Activated T-helper 1 cell treated with Interleukin-2 at 50 U/mL for 16 hours (primary cell): ENCODE results near the gene AMBP.

Source experiments
- DNase-seq: peaks from one replicate; pipeline ENCODE4 v3.0.0-alpha.2; 2020; ENCODE audit warnings: low read depth

Gene AMBP

DNA sequence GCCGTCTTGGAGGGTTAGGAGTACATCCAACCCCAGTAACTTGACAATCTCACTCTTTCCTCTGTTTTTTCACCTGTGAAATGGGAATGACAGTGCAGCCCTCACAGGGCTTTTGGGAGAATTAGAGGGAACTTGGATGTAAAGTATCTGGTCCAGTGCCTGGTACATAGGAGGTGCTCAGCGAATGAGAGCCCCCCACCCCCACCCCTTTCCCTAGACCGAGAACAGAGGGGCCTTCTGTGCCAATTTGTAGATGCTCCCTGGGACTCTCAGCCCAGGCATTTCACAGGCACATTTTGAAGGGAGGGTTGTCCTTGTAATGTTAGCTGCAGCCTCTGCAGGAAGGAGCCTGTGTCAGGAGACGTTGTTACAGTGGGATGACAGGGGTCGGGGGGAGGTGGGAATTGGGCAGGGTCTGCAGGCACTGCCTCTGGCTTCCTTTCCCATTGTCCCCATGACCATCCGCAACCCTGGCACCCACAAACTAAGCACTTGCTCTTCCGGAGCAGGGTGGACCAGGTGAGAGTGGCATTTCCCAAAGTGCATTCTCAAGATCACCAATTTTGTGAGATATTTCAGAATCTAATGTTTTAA lies 47.0 kb downstream of the AMBP start:
- no peak for DNase-seq

DNA sequence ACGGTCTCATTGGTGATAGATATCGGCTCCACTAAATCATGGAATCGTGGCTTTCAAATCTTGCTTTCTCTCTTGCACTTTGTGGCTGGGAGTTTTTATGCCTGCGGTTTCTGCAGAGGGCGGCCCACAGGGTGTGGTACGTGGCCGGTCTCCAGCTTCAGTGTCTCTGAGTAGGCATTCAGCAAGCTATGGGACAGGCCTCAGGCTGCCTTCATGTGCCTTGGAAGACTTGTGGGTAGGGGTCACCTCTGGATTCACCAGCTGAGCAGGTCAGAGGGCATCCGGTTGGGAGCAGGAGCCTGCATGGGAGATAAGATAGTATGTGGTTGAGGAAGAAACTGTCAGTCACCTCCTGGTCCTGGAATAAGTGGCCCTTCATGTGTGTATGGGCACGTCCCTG lies 47.7 kb downstream of the AMBP start:
- no peak for DNase-seq

DNA sequence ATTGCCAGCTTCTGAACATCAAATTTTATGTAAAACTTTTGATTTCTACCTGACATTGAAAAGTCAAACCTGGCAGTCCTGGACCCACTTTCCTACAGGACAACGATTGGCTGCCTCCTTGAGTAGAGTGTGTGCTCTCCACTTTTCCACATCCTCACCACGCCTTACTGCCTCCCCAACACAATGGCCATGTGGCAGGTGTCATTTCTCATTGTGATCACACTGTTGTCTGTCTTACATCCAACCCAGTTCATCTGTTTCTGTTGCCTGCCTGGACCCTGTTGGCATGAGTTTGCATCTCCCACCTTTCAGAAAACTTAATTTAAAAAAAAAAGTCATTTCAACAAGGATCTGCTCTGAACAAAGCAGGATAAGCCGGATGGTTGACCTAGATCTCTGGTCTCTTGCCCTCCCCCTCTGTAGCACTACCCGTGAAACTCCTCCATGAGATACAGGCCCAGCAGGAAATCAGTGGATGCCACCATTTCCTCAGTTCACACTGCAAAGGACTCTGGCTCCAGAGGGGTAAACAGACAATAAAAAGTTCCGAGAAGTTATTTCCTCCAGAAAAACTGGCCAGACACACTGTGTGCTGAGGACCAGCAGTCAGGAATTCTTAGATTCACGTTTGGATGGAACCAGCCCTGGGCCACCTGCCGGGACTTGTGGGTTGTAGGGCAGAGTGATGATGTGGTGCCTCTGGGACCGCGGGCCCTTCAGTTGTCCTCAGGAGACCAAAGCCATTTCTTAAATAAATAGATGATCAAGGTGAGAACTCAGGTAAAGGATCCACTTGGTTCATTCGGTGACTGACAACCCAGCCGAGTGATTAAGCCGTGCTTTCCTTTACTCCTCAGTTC lies 48.6 kb downstream of the AMBP start:
- DNase-seq = no peak

DNA sequence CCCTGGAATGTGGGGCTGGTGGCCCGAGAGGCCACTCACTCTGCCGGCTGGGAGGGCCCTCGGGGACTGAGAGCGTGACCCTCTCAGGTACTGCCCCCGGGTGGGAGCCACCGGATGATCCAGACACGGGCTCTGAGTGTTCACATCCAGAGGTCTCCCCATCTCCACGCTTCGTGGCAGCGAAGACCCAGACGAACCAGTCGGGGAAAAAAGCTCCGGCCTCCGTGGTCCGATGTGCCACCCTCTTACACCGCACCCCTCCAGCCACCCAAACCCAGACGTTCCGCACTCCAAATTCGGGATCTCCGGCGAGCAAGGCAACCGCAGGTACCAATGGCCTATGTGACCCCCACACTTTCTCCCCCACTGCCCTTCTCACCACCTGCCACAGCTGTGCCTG lies 49.5 kb downstream of the AMBP start:
- no peak for DNase-seq

DNA sequence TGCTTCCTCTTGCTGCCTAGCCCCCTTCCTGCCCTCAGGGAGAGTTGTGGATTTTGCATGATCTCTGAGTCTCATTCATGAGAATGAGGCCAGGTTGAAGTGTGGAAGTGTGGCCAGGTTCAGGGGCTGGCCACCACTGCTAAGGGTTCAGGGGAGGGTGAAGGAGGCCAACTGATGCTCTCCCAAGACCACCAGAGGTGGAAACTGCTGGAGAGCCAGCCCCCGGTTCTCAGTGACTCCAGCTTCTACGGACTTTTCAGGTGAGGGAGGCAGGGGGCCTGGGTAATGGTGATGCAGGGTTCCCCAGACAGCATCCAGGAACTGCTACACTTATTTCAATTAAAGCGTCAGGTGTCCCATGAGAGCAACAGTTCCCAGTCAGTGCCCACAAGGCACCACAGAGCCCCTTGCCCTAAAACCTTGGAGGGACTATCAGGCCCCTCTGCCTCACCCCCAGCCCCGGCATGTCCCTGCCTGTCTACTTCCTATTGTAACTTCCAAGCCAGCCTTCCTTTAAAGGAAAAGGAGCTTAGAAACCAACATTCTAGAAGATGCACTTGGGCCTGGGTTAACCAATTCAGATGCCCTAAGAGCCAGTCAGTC lies 50.1 kb downstream of the AMBP start:
- no peak for DNase-seq

DNA sequence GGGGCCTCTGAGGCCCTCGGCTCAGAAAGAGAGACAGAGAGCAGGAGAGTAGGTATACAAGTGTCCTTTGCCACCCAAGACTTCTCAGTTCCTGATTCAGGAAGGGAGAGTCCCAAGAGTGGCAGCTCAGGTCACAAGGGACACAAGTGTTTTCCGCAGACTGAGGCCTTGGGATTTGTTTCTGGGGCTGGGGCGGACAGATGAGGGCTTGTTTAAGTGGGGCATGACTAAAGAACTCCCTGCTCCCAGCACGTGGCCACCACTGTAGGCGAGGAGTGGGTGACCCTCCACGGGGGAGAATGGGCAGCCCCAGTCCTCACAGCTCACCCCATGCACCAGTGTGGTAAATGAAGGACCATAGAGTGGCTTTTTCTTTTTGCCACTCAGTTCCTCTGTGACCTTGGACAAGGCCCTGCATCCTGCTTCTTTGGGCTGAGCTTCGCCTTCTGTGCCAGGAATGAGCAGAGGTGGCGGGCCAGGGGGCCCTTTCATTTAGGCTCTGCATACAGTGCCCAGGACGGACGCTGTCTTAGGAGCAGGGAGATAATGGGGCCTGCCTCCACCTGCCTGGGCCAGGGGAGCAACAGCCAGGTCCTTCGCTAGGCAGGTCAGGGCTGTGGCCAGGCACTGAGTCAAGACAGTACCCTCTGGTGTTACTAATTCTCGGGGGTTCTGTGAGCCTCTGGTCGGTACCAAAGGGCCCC lies 50.8 kb downstream of the AMBP start:
- DNase-seq = no peak

DNA sequence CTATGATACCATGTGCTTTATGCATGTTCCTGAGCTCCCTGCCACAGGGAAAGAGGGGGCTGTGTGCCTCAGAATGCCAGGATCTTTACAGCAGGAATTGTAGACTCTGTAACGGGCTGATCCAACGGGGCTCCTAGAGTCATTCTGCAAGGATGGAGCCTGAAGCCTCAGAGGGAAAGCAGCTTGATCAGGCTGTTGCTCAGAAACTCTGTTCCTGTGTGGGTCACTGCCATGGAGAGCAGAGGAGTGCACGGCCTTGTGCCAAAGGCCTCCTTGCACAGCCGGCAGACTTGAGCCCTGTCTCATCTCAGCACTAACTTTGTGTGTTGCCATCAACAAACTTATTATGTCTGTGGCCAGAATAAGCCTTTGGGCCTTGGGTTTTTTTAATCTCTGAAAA lies 51.8 kb downstream of the AMBP start:
- no peak for DNase-seq

DNA sequence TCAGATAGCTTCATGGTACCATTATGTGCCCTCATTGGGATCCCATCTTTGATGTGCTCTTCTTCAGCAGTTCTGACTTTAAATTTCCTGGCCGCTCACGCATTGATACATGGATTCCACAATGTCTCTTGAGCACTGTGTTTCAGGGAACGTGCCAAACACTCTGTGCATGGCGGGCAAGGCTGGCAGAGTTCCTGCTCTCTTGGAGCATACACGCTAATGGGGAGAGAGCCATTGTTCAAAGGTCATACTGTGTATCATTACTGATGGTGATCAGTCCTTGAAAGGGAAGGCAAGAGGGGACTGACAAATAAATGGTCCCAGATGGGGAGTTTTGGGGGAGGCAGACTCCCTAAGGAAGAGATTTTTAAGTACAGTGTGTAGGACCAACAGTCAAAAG lies 52.3 kb downstream of the AMBP start:
- DNase-seq = no peak

DNA sequence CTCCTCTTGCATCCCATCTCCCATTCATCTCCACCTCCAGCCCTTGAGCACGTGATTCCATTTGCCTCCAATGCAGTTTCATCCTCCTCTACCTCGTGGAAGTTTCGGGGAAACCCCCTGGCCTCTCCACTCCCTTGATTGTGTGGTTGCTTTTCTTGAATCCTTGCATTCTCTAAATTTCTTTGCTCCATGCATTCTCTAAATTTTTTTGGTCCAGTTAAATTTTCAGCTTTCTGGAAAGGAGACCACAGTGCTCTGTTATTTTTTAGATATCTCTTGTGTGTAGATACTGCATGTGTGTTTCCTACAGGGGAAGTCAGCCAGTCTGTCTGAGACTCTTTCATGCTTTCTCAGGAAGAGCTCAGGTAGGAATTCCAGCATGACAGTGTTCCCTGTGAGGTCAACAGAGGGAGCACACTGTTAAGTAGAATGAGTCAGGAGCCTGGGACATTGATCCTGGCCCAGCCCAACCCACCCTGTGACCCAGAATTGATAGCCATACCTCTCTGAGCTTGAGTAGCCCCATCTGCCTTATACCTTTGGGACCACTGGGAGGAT lies 52.8 kb downstream of the AMBP start:
- DNase-seq = no peak

DNA sequence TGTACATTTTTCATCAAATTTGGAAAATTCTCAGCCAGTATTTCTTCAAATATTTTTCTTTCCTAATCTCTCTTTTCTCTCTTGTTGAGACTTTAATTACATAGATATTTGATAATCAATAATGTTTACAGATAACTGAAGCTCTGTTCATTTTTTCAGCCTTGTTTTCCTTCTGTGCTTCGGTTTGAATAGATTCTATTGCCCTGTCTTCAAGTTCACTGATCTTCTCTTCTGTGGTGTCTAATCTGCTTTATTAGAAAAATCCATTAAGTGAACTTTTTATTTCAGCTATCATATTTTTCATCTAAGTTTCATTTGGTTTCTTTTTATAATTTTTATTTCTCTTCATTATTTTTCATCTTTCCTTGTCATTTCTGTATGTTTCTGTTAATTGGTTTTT lies 54.1 kb downstream of the AMBP start:
- DNase-seq = no peak

DNA sequence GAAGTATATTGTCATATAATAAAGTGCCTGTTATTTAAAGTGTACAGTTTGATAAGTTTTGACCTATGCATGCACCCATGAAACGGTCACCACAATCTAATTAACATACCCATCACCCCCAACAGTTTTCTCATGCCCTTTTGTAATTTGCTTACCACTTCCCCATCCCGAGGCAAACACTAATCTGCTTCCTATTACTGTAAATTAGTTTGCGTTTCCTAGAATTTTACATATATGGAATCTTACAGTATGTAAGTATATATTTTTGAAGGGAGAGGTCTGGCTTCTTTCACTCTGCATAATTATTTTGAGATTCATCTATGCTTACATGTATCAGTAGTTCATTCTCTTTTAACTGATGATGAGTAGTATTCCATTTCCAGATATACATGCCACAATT lies 56.5 kb downstream of the AMBP start:
- DNase-seq = no peak

DNA sequence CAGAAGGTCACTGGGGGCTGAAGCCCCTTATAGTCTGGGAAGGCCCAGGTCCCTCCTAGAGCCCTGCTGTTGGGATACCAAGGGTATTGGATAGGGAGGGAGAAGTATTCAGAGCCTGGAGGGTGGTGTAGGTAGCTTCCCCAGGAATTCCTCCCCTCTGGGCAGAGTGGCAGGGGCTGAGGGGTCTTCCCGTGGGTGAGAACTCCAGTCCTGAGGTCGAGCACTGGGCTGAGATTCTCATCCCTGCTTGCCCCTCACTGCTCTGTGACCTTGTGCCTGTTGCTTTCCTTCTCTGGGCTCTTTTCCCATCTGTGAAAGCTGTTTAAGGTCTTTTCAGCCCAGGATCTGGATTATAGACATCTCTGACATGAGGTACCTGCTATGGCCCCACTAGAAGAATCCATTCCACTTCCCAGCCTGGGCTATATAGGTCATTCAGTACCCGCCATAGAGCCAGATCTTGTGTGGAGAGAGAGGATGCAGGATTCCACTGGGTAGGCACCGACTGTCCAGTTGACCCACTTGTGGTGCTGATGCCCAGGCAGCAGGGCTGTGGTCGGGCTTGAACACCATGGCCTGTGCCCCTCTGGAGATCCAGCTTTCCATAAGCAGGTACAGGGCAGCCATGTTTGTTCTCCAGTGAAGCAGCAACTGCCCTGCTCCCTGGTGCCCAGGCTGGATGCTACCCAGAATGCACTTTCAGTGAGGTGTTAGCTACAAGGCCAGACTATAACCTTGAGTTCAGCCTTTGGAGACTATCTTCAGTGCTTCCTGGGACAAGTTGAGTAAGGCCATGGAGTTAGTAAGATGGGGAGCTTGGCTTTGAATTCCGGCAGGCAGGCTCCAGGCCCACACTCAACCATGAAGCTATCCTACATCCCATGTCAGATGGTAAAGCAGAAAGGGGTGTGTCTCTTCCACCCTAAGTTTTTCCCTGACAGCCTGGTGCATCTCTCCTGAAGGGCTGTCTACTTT lies 60.1 kb downstream of the AMBP start:
- no peak for DNase-seq

DNA sequence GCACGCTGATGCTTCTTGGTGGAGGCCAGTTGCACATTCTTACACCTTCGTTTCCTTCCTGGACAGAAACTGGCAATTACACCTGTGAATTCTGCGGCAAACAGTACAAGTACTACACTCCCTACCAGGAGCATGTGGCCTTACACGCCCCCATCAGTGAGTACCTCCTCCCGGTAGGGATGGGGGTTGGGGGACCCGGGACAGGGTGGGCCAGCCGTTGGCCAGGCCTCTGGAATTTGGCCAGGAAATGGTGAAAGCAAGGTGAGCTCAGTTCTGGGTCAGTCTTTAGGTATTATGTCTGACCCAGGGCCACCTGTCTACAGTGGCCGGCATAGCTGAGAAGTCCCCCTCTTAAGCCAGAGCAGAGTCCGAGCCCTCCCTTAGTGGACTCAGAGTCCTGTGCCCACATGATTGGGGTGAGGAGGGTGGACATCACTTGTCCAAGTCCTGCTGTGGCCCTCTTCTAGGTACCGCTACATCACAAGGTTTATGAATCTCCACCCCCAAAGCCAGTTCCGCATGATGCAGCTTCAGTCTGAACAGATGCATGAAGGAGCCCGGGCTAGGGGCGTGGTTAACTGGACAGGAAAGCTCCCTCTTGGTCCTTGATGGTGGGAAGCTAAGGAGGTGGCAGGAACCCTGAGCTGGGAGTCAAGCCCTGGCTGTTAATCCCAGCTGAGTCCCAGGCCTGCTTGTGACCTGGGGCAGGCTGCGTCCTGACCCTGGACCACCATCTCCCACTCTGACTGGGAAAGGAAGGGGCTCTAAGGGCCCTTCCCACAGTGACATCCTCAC lies 61.3 kb downstream of the AMBP start:
- no peak for DNase-seq

DNA sequence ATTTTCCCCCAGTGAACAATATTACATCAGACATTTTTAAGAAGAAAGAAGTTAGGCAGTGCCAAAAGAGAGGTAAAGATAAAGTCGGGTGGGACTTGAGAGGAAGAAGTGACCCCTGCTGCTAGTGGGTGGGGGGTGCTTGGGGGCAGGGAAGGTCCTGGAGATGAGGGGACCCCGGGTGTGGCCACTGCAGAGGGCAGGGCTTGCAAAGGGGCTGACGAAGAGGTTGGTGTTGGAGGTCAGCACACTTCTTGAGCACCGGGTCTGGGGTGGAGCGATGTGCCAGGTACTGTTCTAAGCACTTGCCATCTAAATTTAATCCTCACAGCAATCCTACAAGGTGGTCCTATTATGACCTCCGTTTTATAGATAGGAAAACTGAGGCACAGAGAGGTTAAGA lies 62.0 kb downstream of the AMBP start:
- DNase-seq = no peak

DNA sequence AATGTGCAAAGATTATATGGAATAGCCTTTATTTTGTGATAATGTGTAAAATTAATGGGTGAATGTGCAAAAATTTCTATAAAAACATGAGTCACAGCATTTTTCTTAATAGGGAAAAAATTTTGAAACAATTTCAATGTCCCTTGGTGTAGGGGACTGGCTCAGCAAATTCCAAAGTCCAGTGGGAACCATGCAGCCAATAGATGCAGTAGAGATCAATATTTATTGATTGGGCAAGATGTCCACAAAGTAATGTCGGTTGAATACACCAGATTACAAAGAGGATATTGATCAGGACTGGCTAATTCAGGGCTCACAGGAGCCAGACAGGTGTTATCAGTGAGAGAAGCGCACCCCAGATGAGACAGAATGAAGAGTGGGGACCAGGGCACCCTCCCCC lies 62.5 kb downstream of the AMBP start:
- DNase-seq = no peak

DNA sequence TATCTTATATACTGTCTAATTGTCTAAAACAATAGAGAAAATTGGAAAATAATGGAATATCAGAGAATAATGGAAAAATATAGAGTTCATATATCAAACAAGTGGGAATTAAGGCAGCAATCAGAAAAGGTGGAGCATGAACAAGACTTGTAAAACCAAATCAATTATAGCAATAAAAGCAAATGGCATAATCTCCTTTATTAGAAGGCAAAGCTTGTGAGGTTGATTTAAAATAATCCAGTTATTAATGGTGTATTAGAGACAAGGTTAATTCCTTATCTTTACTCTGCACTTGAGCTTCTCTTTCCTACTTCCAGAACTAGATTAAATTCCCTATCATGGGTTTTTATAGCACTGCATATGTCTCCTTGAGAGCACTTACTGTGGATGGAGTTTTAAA lies 64.1 kb downstream of the AMBP start:
- DNase-seq = no peak

DNA sequence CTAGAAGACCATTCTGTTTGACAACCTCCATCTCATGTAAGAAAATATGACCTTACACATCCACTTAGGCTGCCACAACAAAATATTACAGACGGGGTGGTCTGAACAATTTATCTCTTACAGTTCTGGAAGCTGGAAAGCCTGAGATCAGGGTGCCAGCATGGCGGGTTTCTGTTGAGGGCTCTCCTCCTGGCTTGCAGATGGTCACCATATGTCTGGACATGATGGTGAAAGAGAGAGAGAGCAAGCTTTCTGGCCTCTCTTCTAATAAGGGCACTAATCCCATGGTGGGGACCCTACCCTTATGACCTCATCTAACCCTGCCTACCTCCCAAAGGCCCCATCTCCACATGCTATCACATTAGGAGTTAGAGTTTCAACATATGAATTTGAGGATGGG lies 66.0 kb downstream of the AMBP start:
- DNase-seq = no peak

DNA sequence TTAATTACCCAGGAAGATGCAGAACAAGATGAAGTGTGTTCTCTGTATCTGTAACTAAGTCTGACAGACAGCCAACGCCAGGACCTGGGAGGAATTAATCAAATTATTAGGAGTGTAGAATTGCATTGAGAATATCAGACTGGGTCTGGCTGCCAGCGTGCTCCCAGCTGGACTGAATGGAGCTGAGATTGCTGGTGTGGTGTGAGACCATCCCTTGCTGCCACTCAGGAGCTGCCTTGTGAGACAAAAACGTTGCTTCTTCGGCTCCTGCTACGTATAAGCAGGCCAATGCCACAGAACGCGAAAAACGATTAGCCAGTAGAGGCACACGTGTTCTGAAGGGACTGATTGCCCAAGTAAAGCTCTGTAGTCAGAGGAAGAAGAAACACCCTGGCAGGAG lies 66.8 kb downstream of the AMBP start:
- no peak for DNase-seq
